GM23338 (cell line): Measurements from ENCODE around the gene C1QA. TPM values are rescaled to one million over a fixed set of nuclear protein-coding genes. Genes with fewer than 3 reads are reported as not detected.

ENCODE experiments used
- ATAC-seq: fragments of 200-7000 bp; cut with Tn5 transposase; 3 replicates; pipeline ENCODE4 v1.9.1; 2020
- DNase-seq: peaks from one replicate; pipeline ENCODE4 v3.0.0-alpha.2; 2015; ENCODE audit warnings: low spot score
- H2AFZ ChIP-seq: fragments of 200-600 bp; sonication (generic); 2 replicates; pipeline ENCODE4 v1.8.0; 2016; ENCODE audit warnings: antibody characterized with exemption, mild to moderate bottlenecking, moderate library complexity
- H3F3A ChIP-seq: fragments of 200-600 bp; sonication (generic); replicated peaks from 2 replicates; pipeline ENCODE4 v1.8.0; 2017; ENCODE audit warnings: antibody characterized with exemption, mixed run types, low read depth
- H3K27ac ChIP-seq: fragments of 200-600 bp; sonication (generic); 2 replicates; pipeline ENCODE4 v1.6.1; 2016; ENCODE audit warnings: low read depth
- H3K27me3 ChIP-seq: fragments of 200-600 bp; sonication (generic); 2 replicates; pipeline ENCODE4 v1.8.0; 2016; ENCODE audit warnings: mild to moderate bottlenecking, mixed run types, moderate library complexity; ENCODE audit not compliant: insufficient read depth
- H3K36me3 ChIP-seq: fragments of 200-600 bp; sonication (generic); 2 replicates; pipeline ENCODE4 v1.8.0; 2016; ENCODE audit warnings: mild to moderate bottlenecking; ENCODE audit not compliant: insufficient read depth
- H3K4me1 ChIP-seq: fragments of 200-600 bp; sonication (generic); 2 replicates; pipeline ENCODE4 v1.8.0; 2016; ENCODE audit warnings: mild to moderate bottlenecking, moderate library complexity; ENCODE audit not compliant: insufficient read depth
- H3K4me2 ChIP-seq: fragments of 200-600 bp; sonication (generic); 2 replicates; pipeline ENCODE4 v1.7.1; 2017; ENCODE audit warnings: mixed run types
- H3K4me3 ChIP-seq: fragments of 200-600 bp; sonication (generic); 2 replicates; pipeline ENCODE4 v1.6.1; 2016; ENCODE audit warnings: mixed run types
- H3K79me2 ChIP-seq: fragments of 200-600 bp; sonication (generic); replicated peaks from 2 replicates; pipeline ENCODE4 v1.8.0; 2017; ENCODE audit warnings: mild to moderate bottlenecking; ENCODE audit not compliant: insufficient read depth
- H3K9me2 ChIP-seq: fragments of 200-600 bp; sonication (generic); 2 replicates; pipeline ENCODE4 v1.8.0; 2017; ENCODE audit not compliant: insufficient read depth
- H4K20me1 ChIP-seq: fragments of 200-600 bp; sonication (generic); replicated peaks from 2 replicates; pipeline ENCODE4 v1.8.0; 2017; ENCODE audit warnings: mild to moderate bottlenecking; ENCODE audit not compliant: insufficient read depth
- H3K27ac Mint-ChIP-seq: 2 replicates; pipeline ENCODE4 v1.8.0; 2020; ENCODE audit warnings: inconsistent platforms, mild to moderate bottlenecking, moderate library complexity, mixed read lengths
- H3K27me3 Mint-ChIP-seq: 3 replicates; pipeline ENCODE4 v1.8.0; 2022; ENCODE audit warnings: low read depth, mild to moderate bottlenecking, moderate library complexity, mixed read lengths, inconsistent platforms; ENCODE audit not compliant: insufficient read depth, poor library complexity
- H3K36me3 Mint-ChIP-seq: 3 replicates; pipeline ENCODE4 v1.8.0; 2021; ENCODE audit warnings: low read depth, mild to moderate bottlenecking, inconsistent platforms, moderate library complexity, mixed read lengths
- H3K4me1 Mint-ChIP-seq: 3 replicates; pipeline ENCODE4 v1.8.0; 2020; ENCODE audit warnings: mild to moderate bottlenecking, inconsistent platforms, mixed read lengths
- H3K4me3 Mint-ChIP-seq: 3 replicates; pipeline ENCODE4 v1.8.0; 2021; ENCODE audit warnings: moderate library complexity, mild to moderate bottlenecking, inconsistent platforms, mixed read lengths
- H3K9me3 Mint-ChIP-seq: 3 replicates; pipeline ENCODE4 v1.8.0; 2020; ENCODE audit warnings: moderate library complexity, mild to moderate bottlenecking, inconsistent platforms, mixed read lengths
- CREB1 ChIP-seq: fragments of 250-450 bp; sonication (Bioruptor Pico); IDR thresholded peaks from 2 replicates; pipeline ENCODE4 v1.5.0; 2020; ENCODE audit warnings: low read depth, mild to moderate bottlenecking, moderate library complexity
- CTCF ChIP-seq, 2 experiments: fragments of 200-600 bp in 1 of 2; sonication (generic) in 1 of 2; conservative IDR thresholded peaks; 2 replicates each; pipeline versions ENCODE4 v1.5.1 to v1.6.1; 2016 to 2017; ENCODE audit warnings: antibody characterized with exemption in 2 of 2, low read depth in 2 of 2, mild to moderate bottlenecking in 2 of 2, moderate library complexity in 1 of 2
- EZH2 ChIP-seq: fragments of 200-600 bp; sonication (generic); IDR thresholded peaks from one replicate; pipeline ENCODE4 v1.8.0; 2017; ENCODE audit warnings: antibody characterized with exemption, mild to moderate bottlenecking, low read depth; ENCODE audit not compliant: unreplicated experiment
- POLR2AphosphoS5 ChIP-seq: IDR thresholded peaks from 2 replicates; pipeline ENCODE4 v1.6.1; 2016; ENCODE audit warnings: antibody characterized with exemption, low read depth
- STAT1 ChIP-seq: IDR thresholded peaks from one replicate; pipeline ENCODE4 v1.6.1; 2016; ENCODE audit warnings: antibody characterized with exemption; ENCODE audit not compliant: unreplicated experiment
- ZNF114 ChIP-seq: fragments of 250-450 bp; sonication (Bioruptor Pico); IDR thresholded peaks from 2 replicates; pipeline ENCODE4 v1.5.0; 2020; ENCODE audit warnings: mild to moderate bottlenecking, moderate library complexity
- ZNF331 ChIP-seq: fragments of 250-450 bp; sonication (Bioruptor Pico); IDR thresholded peaks from 2 replicates; pipeline ENCODE4 v1.5.0; 2020; ENCODE audit warnings: low read depth, mild to moderate bottlenecking, moderate library complexity
- ZNF462 ChIP-seq: fragments of 250-450 bp; sonication (Bioruptor Pico); IDR thresholded peaks from 2 replicates; pipeline ENCODE4 v1.5.0; 2020; ENCODE audit warnings: mild to moderate bottlenecking, moderate library complexity
- polyA plus RNA-seq: library from polyadenylated mRNA; unstranded; fragments of >200 nt; fragmentation: Nextera tagmentation; extraction: Ambion mirVana; gene quantifications from 2 replicates; pipeline ENCODE4 v1.2.1, GENCODE V29; 2016
- total RNA-seq: library from RNA; depleted of rRNA; stranded (reverse); fragments of >200 nt; shearing (Covaris generic); gene quantifications from 2 replicates; pipeline ENCODE4 v1.2.3, GENCODE V29; 2014
- TF ChIP-seq, protein P1 (sequence below): IDR thresholded peaks from one replicate; pipeline ENCODE4 v1.6.1; 2018; ENCODE audit warnings: antibody characterized with exemption; ENCODE audit not compliant: unreplicated experiment

Gene C1QA
- total and polyA plus RNA-seq, 2 experiments from 2014 or later = not detected

GRCh38 chr1:22588899-22589422, 47.5 kb upstream of the C1QA start:
- Histone ChIP-seq H4K20me1 (no peaks in the 10 kb centered on the region), H3K79me2 (no peaks in the 10 kb centered on the region), H3K36me3 (no peaks in the 10 kb centered on the region), H3K27ac (no peak overlapping the region), H3K9me2 (no peaks in the 10 kb centered on the region), H2AFZ (no peak overlapping the region), H3F3A (no peaks in the 10 kb centered on the region), H3K27me3 (no peaks in the 10 kb centered on the region), H3K4me3 (no peak overlapping the region), H3K4me1 (no peaks in the 10 kb centered on the region), H3K4me2 (no peak overlapping the region)
- DNase-seq = no peak
- no peak overlapping the region for H3K27ac Mint-ChIP-seq
- H3K4me1 Mint-ChIP-seq = no peaks in the 10 kb centered on the region
- TF ChIP-seq EZH2 (no peak), ZNF331 (CRISPR knock-in tag) (no peak), CTCF (conservative IDR thresholded peaks at IDR 0.05; ENCODE audit: low read depth in 2 of 2) (no peak), STAT1 (no peak), ZNF462 (CRISPR knock-in tag) (no peak), CREB1 (CRISPR knock-in tag) (no peak), ZNF114 (CRISPR knock-in tag) (no peak), POLR2AphosphoS5 (no peak)
- TF ChIP-seq, protein P1, sequence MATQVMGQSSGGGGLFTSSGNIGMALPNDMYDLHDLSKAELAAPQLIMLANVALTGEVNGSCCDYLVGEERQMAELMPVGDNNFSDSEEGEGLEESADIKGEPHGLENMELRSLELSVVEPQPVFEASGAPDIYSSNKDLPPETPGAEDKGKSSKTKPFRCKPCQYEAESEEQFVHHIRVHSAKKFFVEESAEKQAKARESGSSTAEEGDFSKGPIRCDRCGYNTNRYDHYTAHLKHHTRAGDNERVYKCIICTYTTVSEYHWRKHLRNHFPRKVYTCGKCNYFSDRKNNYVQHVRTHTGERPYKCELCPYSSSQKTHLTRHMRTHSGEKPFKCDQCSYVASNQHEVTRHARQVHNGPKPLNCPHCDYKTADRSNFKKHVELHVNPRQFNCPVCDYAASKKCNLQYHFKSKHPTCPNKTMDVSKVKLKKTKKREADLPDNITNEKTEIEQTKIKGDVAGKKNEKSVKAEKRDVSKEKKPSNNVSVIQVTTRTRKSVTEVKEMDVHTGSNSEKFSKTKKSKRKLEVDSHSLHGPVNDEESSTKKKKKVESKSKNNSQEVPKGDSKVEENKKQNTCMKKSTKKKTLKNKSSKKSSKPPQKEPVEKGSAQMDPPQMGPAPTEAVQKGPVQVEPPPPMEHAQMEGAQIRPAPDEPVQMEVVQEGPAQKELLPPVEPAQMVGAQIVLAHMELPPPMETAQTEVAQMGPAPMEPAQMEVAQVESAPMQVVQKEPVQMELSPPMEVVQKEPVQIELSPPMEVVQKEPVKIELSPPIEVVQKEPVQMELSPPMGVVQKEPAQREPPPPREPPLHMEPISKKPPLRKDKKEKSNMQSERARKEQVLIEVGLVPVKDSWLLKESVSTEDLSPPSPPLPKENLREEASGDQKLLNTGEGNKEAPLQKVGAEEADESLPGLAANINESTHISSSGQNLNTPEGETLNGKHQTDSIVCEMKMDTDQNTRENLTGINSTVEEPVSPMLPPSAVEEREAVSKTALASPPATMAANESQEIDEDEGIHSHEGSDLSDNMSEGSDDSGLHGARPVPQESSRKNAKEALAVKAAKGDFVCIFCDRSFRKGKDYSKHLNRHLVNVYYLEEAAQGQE = no peak
- ATAC-seq = no peak
- H3K9me3 Mint-ChIP-seq = no peaks in the 10 kb centered on the region
- H3K4me3 Mint-ChIP-seq = no peak overlapping the region
- H3K27me3 Mint-ChIP-seq = peaks cover 1% of the 10 kb centered on the region
- H3K36me3 Mint-ChIP-seq = no peaks in the 10 kb centered on the region
